Immature natural killer cell (primary cell): ENCODE results near the gene SLC25A40. TPM values are rescaled to one million over a fixed set of nuclear protein-coding genes. Genes with fewer than 3 reads are reported as not detected.
"Not testable (repeated sequence)": the region's sequence is repeated elsewhere in the genome, so short reads cannot be mapped to it uniquely, and the experiment has no call there.

Experiments used
- DNase-seq, 3 donors: peaks; one replicate each; pipeline ENCODE4 v3.0.0; 2022; ENCODE audit warnings: mixed read lengths in 1 of 3
- H3K27ac Mint-ChIP-seq, 6 donors: one replicate each; pipeline ENCODE4 v1.8.0; 2020; ENCODE audit warnings: mixed read lengths in 6 of 6, mild to moderate bottlenecking in 5 of 6, inconsistent platforms in 4 of 6, moderate library complexity in 3 of 6
- H3K27me3 Mint-ChIP-seq, 3 donors: one replicate each; pipeline ENCODE4 v1.8.0; 2020 to 2021; ENCODE audit warnings: low read depth in 3 of 3, mild to moderate bottlenecking in 3 of 3, mixed read lengths in 3 of 3, moderate library complexity in 3 of 3, inconsistent platforms in 1 of 3
- H3K36me3 Mint-ChIP-seq, 3 donors: one replicate each; pipeline ENCODE4 v1.8.0; 2020; ENCODE audit warnings: mixed read lengths in 3 of 3, inconsistent platforms in 2 of 3, mild to moderate bottlenecking in 2 of 3
- H3K4me1 Mint-ChIP-seq, 2 donors: one replicate each; pipeline ENCODE4 v1.8.0; 2020; ENCODE audit warnings: inconsistent platforms in 2 of 2, mild to moderate bottlenecking in 2 of 2, mixed read lengths in 2 of 2, moderate library complexity in 1 of 2
- H3K4me3 Mint-ChIP-seq, 5 donors: one replicate each; pipeline ENCODE4 v1.8.0; 2020; ENCODE audit warnings: mild to moderate bottlenecking in 5 of 5, mixed read lengths in 5 of 5, inconsistent platforms in 3 of 5, moderate library complexity in 3 of 5
- H3K9me3 Mint-ChIP-seq, 6 donors: one replicate each; pipeline ENCODE4 v1.8.0; 2020; ENCODE audit warnings: mild to moderate bottlenecking in 6 of 6, mixed read lengths in 6 of 6, inconsistent platforms in 4 of 6, moderate library complexity in 3 of 6
- polyA plus RNA-seq, 3 donors: library from polyadenylated mRNA; unstranded; fragments of 300-500 nt; fragmentation: Illumina TruSeq; gene quantifications; one replicate each; pipeline ENCODE4 v1.2.3, GENCODE V29; 2021

The SLC25A40 gene
- polyA plus RNA-seq, 3 donors from 2014 or later: 9.5 to 21.0 (median 10.4) TPM

- no peak overlapping the region for H3K27ac Mint-ChIP-seq
- H3K4me1 Mint-ChIP-seq: peaks cover 10 to 19% of the 10 kb centered on the region in 2 donors
- no peaks in the 10 kb centered on the region for H3K9me3 Mint-ChIP-seq
- no peak for DNase-seq
- H3K36me3 Mint-ChIP-seq: peaks cover 5 to 9% (median 7%) of the 10 kb centered on the region in 3 donors
- no peaks in the 10 kb centered on the region for H3K27me3 Mint-ChIP-seq
- no peak overlapping the region for H3K4me3 Mint-ChIP-seq
Measured at GRCh38 chr7:87882151-87882937, 6.2 kb upstream of the SLC25A40 start.

- Mint-ChIP-seq H3K27me3 (peaks cover 0 to 13% (median 2%) of the 10 kb centered on the region in 3 donors), H3K9me3 (no peaks in the 10 kb centered on the region), H3K4me1 (peaks cover 38 to 47% of the 10 kb centered on the region in 2 donors), H3K36me3 (peaks cover 0 to 9% (median 5%) of the 10 kb centered on the region in 3 donors), H3K4me3 (peak overlapping the region; percentile 31 to 94 (median 46)), H3K27ac (peak overlapping the region in 3 of 6 donors; percentile 38 to 98 (median 46))
- no peak for DNase-seq
Measured at GRCh38 chr7:87878208-87878735, 2.1 kb upstream of the SLC25A40 start.

- H3K36me3 Mint-ChIP-seq: peaks cover 0 to 9% (median 5%) of the 10 kb centered on the region in 3 donors
- peak overlapping the region; percentile 92 to 97 (median 95) for H3K4me3 Mint-ChIP-seq
- peaks cover 0 to 13% (median 2%) of the 10 kb centered on the region in 3 donors for H3K27me3 Mint-ChIP-seq
- peak overlapping the region; percentile 94 to 99 (median 98) for H3K27ac Mint-ChIP-seq
- no peaks in the 10 kb centered on the region for H3K9me3 Mint-ChIP-seq
- no peak for DNase-seq
- H3K4me1 Mint-ChIP-seq: peaks cover 38 to 55% of the 10 kb centered on the region in 2 donors
Measured at GRCh38 chr7:87877366-87878040, 1.3 kb upstream of the SLC25A40 start.

- H3K27ac Mint-ChIP-seq: peak overlapping the region; percentile 94 to 99 (median 98)
- H3K36me3 Mint-ChIP-seq: peaks cover 0 to 15% (median 5%) of the 10 kb centered on the region in 3 donors
- H3K9me3 Mint-ChIP-seq: no peaks in the 10 kb centered on the region
- H3K4me1 Mint-ChIP-seq: peaks cover 42 to 61% of the 10 kb centered on the region in 2 donors
- H3K27me3 Mint-ChIP-seq: peaks cover 0 to 13% (median 2%) of the 10 kb centered on the region in 3 donors
- no peak for DNase-seq
- H3K4me3 Mint-ChIP-seq: peak overlapping the region; percentile 92 to 97 (median 95)
Measured at GRCh38 chr7:87876869-87877234, 692 bp upstream of the SLC25A40 start.

- Mint-ChIP-seq H3K4me3 (peak overlapping the region; percentile 88 to 97 (median 95)), H3K27me3 (peaks cover 0 to 13% (median 2%) of the 10 kb centered on the region in 3 donors), H3K36me3 (peaks cover 5 to 18% (median 7%) of the 10 kb centered on the region in 3 donors), H3K4me1 (peaks cover 44 to 73% of the 10 kb centered on the region in 2 donors), H3K9me3 (no peaks in the 10 kb centered on the region), H3K27ac (peak overlapping the region; percentile 76 to 98 (median 92))
- no peak for DNase-seq
Measured at GRCh38 chr7:87875151-87876039, 765 bp downstream of the SLC25A40 start.

- Mint-ChIP-seq H3K4me1 (peaks cover 44 to 76% of the 10 kb centered on the region in 2 donors), H3K27me3 (peaks cover 0 to 13% (median 2%) of the 10 kb centered on the region in 3 donors), H3K27ac (peak overlapping the region; percentile 47 to 98 (median 87)), H3K36me3 (peaks cover 0 to 16% (median 7%) of the 10 kb centered on the region in 3 donors), H3K4me3 (peak overlapping the region; percentile 34 to 97 (median 78)), H3K9me3 (no peaks in the 10 kb centered on the region)
- no peak for DNase-seq
Measured at GRCh38 chr7:87874066-87874465, 2.1 kb downstream of the SLC25A40 start.

- Mint-ChIP-seq H3K27ac (peak overlapping the region in 5 of 6 donors; percentile 47 to 98 (median 84)), H3K36me3 (peaks cover 0 to 16% (median 7%) of the 10 kb centered on the region in 3 donors), H3K4me1 (peaks cover 43 to 73% of the 10 kb centered on the region in 2 donors), H3K27me3 (peaks cover 0 to 13% (median 2%) of the 10 kb centered on the region in 3 donors)
- not testable (repeated sequence) for DNase-seq, H3K4me3 Mint-ChIP-seq, H3K9me3 Mint-ChIP-seq
Measured at GRCh38 chr7:87873328-87873727, 2.8 kb downstream of the SLC25A40 start.

GRCh38 chr7:87872346-87872745, 3.8 kb downstream of the SLC25A40 start:
- H3K36me3 Mint-ChIP-seq: peaks cover under 1 to 20% (median 11%) of the 10 kb centered on the region in 3 donors
- peaks cover 34 to 64% of the 10 kb centered on the region in 2 donors for H3K4me1 Mint-ChIP-seq
- H3K9me3 Mint-ChIP-seq: peaks cover 0 to 4% (median 1%) of the 10 kb centered on the region in 6 donors
- H3K4me3 Mint-ChIP-seq: no peak overlapping the region
- H3K27me3 Mint-ChIP-seq: peaks cover 0 to 13% (median 2%) of the 10 kb centered on the region in 3 donors
- no peak for DNase-seq
- peak overlapping the region in 2 of 6 donors; percentile 7 to 19 for H3K27ac Mint-ChIP-seq

GRCh38 chr7:87870471-87870870, 5.7 kb downstream of the SLC25A40 start:
- Mint-ChIP-seq H3K4me3 (no peak overlapping the region), H3K27ac (no peak overlapping the region), H3K36me3 (peaks cover 18 to 35% (median 29%) of the 10 kb centered on the region in 3 donors), H3K4me1 (peaks cover 26 to 57% of the 10 kb centered on the region in 2 donors), H3K27me3 (peaks cover 0 to 2% (median 0%) of the 10 kb centered on the region in 3 donors), H3K9me3 (peaks cover 2 to 18% (median 13%) of the 10 kb centered on the region in 6 donors)
- DNase-seq: no peak

GRCh38 chr7:87866533-87866932, 9.6 kb downstream of the SLC25A40 start:
- DNase-seq, H3K27me3 Mint-ChIP-seq, H3K4me3 Mint-ChIP-seq, H3K27ac Mint-ChIP-seq: not testable (repeated sequence)
- Mint-ChIP-seq H3K9me3 (peaks cover 5 to 18% (median 13%) of the 10 kb centered on the region in 6 donors), H3K36me3 (peaks cover 28 to 37% (median 30%) of the 10 kb centered on the region in 3 donors), H3K4me1 (peaks cover 2 to 26% of the 10 kb centered on the region in 2 donors)

GRCh38 chr7:87866089-87866488, 10.1 kb downstream of the SLC25A40 start:
- no peak overlapping the region for H3K27ac Mint-ChIP-seq
- H3K4me1 Mint-ChIP-seq: peaks cover 2 to 22% of the 10 kb centered on the region in 2 donors
- no peak overlapping the region for H3K4me3 Mint-ChIP-seq
- peaks cover 0 to 1% (median 0%) of the 10 kb centered on the region in 3 donors for H3K27me3 Mint-ChIP-seq
- H3K9me3 Mint-ChIP-seq: peaks cover 5 to 18% (median 13%) of the 10 kb centered on the region in 6 donors
- no peak for DNase-seq
- H3K36me3 Mint-ChIP-seq: peaks cover 27 to 34% (median 28%) of the 10 kb centered on the region in 3 donors

- Mint-ChIP-seq H3K36me3 (peaks cover 14 to 22% (median 18%) of the 10 kb centered on the region in 3 donors), H3K4me3 (no peak overlapping the region), H3K9me3 (no peaks in the 10 kb centered on the region), H3K27ac (peak overlapping the region in 2 of 6 donors; percentile 1 to 40), H3K4me1 (peaks cover 3 to 20% of the 10 kb centered on the region in 2 donors), H3K27me3 (no peaks in the 10 kb centered on the region)
- no peak for DNase-seq
Measured at GRCh38 chr7:87858417-87859100, 17.6 kb downstream of the SLC25A40 start.
